Neural progenitor cell (in vitro differentiated cells): Measurements from ENCODE around the gene EYA3.

Source experiments
- EZH2phosphoT487 ChIP-seq: fragments of 200-600 bp; sonication (generic); IDR thresholded peaks from 2 replicates; pipeline ENCODE4 v1.6.1; 2017; ENCODE audit warnings: antibody characterized with exemption
- TF ChIP-seq, protein P1 (sequence below): fragments of 200-600 bp; sonication (generic); IDR thresholded peaks from 2 replicates; pipeline ENCODE4 v1.5.1; 2017; ENCODE audit warnings: antibody characterized with exemption, mild to moderate bottlenecking

DNA sequence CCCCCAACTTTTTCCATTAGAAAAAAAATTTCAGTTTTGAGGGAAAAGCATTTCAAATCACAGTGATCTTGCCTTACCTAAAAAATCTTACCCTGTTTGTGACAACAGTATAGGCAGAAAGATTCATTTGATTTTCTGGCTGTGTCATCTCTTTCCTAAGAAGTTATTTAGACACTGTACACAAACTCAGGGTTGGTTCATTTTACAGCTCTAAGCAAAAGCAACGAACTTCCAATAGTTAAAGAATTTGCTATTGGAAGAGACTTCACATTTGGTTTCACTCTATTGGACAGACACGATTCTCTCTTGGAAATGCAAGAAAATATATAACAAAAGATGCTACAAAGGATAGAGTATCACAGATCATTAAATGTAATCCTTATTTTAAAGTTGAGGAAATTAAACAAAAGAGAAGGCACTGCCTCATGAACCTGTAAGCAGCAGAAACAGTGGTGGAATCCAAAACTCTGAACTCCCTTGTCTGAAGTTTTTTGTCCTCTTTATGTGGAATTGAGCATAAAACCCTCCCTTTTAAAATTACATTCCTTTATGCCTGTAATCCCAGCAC is 20.8 kb downstream of the EYA3 start:
- TF ChIP-seq, protein P1, sequence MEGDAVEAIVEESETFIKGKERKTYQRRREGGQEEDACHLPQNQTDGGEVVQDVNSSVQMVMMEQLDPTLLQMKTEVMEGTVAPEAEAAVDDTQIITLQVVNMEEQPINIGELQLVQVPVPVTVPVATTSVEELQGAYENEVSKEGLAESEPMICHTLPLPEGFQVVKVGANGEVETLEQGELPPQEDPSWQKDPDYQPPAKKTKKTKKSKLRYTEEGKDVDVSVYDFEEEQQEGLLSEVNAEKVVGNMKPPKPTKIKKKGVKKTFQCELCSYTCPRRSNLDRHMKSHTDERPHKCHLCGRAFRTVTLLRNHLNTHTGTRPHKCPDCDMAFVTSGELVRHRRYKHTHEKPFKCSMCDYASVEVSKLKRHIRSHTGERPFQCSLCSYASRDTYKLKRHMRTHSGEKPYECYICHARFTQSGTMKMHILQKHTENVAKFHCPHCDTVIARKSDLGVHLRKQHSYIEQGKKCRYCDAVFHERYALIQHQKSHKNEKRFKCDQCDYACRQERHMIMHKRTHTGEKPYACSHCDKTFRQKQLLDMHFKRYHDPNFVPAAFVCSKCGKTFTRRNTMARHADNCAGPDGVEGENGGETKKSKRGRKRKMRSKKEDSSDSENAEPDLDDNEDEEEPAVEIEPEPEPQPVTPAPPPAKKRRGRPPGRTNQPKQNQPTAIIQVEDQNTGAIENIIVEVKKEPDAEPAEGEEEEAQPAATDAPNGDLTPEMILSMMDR: no peak
- no peak for TF ChIP-seq EZH2phosphoT487
